ENCODE results near the gene APOL4.
"Not testable (repeated sequence)": the region's sequence is repeated elsewhere in the genome, so short reads cannot be mapped to it uniquely, and the experiment has no call there.

Gene APOL4

DNA sequence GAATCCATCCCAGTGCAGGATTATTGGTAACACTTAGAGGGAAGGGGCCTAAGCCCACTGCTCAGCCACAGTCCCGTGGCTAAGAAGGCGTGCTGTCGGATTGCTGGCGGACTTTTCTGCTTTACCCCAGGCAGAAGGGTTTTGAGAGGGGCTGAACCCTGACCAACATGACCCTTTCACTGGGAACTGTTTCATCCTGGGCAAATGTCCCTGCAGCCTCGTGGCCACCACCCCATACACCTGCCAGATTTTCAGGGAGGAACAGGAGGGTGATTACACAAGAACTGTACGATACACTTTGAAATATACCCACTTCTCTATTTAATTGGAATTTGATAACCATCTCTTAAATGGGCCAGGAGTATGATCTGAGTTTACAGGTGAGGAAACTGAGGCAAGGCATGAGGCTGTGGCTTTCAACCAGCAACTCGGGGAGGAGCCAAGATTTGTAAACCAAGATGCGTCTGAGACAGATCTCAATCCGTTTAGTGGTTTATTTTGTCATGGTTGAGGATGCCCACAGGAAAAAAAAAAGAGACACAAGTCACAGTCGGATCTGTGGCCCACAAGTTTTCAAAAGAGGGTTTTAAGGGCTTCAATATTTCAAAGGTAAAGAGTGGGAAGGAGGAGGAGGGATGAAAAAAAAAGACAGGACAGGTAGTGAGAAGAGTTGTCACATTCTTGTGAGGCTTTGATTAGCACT is 34.9 kb downstream of the APOL4 start:
- no peak for DNase-seq (ENCODE audit: extremely low read depth, low read depth)
- TF ChIP-seq CTCF (IDR thresholded peaks at IDR 0.05; ENCODE audit: low read depth, low read length, missing control alignments), result no peak
- no peak overlapping the region for H3K4me3 ChIP-seq (replicated peaks; ENCODE audit: low read depth, low read length)

DNA sequence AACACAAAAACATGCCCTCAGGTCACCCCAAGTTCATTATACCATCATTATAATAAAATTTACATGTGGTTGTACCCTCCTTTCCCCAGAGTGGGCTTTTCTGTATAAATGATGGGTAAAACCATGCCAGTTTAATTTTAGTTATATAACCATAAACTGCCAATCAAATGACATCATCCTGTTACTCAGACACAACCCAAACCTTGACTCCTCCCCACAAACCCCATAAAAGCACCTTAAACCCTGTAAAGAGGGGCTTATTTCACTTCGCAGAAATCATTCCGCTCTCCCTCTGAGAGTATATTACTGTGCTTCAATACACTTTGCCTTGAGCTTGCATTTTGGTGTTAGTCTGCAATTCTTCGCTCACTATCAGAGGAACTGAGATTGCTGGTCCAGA is 35.5 kb downstream of the APOL4 start:
- no peak for TF ChIP-seq CTCF (IDR thresholded peaks at IDR 0.05; ENCODE audit: low read depth, low read length, missing control alignments)
- no peak overlapping the region for H3K4me3 ChIP-seq (replicated peaks; ENCODE audit: low read depth, low read length)
- no peak for DNase-seq (ENCODE audit: extremely low read depth, low read depth)

- no peak for DNase-seq (ENCODE audit: extremely low read depth, low read depth)
- no peak overlapping the region for H3K4me3 ChIP-seq (replicated peaks; ENCODE audit: low read depth, low read length)
- TF ChIP-seq CTCF (IDR thresholded peaks at IDR 0.05; ENCODE audit: low read depth, low read length, missing control alignments), result no peak
Measured at GRCh38 chr22:36165141-36165540, 36.5 kb downstream of the APOL4 start.

DNA sequence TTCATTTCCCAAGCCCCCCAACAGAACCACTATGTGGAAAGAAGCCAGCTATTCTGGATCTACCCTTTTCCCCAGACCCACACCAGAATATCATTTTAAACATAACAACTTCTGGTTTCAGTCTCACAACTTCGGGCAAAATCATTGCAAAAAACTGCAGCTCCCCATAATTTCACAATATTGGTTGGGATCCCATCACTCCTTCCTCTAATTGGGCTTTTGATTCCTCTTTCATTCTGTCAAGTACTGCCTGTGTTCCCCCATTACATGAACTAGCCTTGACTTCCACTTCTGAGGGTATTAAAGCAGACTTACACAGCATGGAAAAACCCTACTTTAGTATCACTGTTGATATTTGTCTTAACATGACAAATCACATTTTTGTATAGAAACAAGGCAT is 37.0 kb downstream of the APOL4 start:
- no peak for DNase-seq (ENCODE audit: extremely low read depth, low read depth)
- no peak for TF ChIP-seq CTCF (IDR thresholded peaks at IDR 0.05; ENCODE audit: low read depth, low read length, missing control alignments)
- no peak overlapping the region for H3K4me3 ChIP-seq (replicated peaks; ENCODE audit: low read depth, low read length)

DNA sequence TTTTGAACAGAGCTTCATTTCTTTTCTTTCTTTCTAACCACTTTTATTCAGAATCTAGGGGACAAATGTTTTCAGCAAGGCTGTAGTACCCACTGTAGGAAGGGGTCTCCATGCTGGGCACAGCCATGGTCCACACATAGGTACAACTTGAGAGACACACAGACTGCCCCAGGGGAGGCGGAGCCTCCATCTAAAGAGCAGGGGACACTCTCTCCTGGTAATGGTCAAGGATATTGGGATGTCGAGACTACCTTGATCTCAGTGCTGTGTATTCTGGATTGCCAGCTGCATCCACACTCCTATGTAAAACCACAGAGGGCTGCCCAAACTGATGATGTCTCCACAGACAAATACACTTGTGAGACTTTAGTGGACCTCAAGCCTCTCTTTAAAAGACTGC is 38.1 kb downstream of the APOL4 start:
- H3K4me3 ChIP-seq (replicated peaks; ENCODE audit: low read depth, low read length), result no peak overlapping the region
- no peak for TF ChIP-seq CTCF (IDR thresholded peaks at IDR 0.05; ENCODE audit: low read depth, low read length, missing control alignments)
- no peak for DNase-seq (ENCODE audit: extremely low read depth, low read depth)

DNA sequence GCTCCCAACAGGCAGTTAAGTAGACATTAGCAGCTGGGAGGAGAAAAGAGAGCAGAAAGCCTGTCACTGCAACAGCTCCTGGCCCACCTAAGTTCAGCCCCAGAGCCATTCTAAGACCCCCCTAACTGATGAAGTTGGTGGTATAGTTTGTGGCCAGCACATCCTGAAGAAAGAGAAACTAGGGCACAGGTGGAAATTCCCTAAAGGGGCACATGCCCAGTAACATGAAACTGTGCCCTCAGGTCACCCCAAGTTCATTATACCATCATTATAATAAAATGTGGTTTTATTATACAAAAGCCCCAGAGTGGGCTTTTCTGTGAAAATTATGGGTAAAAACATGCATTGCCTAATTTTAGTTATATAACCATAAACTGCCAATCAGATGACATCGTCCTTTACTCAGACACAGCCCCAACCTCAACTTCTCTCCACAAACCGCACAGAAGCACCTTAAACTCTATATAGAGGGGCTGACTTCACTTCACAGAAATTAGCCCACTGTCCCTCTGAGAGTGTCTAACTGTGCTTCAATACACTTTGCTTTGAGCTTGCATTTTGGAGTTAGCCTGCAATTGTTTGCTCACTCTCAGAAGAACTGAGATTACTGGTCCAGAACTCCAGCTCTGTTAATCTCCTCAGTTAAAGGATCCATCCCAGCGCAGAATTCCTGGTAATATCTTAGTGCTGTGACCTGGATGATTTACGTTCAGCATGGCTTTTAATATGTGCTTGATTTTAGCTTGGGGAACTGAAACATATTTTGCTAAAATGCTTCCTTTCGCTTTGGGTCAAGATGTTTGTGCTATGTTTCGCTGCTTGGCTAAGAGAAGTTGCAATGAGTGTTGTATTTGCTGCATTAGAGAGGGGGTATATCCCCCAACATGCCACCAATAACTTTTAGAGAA is 39.2 kb downstream of the APOL4 start:
- no peak for TF ChIP-seq CTCF (IDR thresholded peaks at IDR 0.05; ENCODE audit: low read depth, low read length, missing control alignments)
- no peak overlapping the region for H3K4me3 ChIP-seq (replicated peaks; ENCODE audit: low read depth, low read length)
- no peak for DNase-seq (ENCODE audit: extremely low read depth, low read depth)

- not testable (repeated sequence) for H3K4me3 ChIP-seq (replicated peaks; ENCODE audit: low read depth, low read length); DNase-seq (ENCODE audit: extremely low read depth, low read depth)
Measured at GRCh38 chr22:36161793-36162126, 39.8 kb downstream of the APOL4 start.

Data from HFF-Myc (cell line).